HepG2 (cell line): ENCODE measurements around the gene HBM.
A peak's percentile ranks its signal among the peaks of the same experiment; 100 is the strongest.

Source experiments
- CHD2 ChIP-seq: IDR thresholded peaks from 2 replicates; pipeline ENCODE4 v1.6.1; 2011; ENCODE audit warnings: low read depth, low read length, improper control_type of control experiment
- ETV5 ChIP-seq: IDR thresholded peaks from 2 replicates; pipeline ENCODE4 v1.6.1; 2018; ENCODE audit warnings: missing biosample characterization, missing genetic modification reagents, inconsistent platforms, borderline replicate concordance
- SMC3 ChIP-seq: IDR thresholded peaks from 2 replicates; pipeline ENCODE4 v1.6.1; 2011; ENCODE audit warnings: low read length, improper control_type of control experiment
- TCF7L2 ChIP-seq: IDR thresholded peaks from 2 replicates; pipeline ENCODE4 v1.6.1; 2011; ENCODE audit warnings: mild to moderate bottlenecking, low read depth, low read length, moderate library complexity
- ZNF138 ChIP-seq: sonication (generic); formaldehyde crosslinking; IDR thresholded peaks from 2 replicates; pipeline ENCODE4 v1.5.0; 2020; ENCODE audit warnings: mild to moderate bottlenecking, low read depth, missing genetic modification reagents
- ZNF589 ChIP-seq: sonication (generic); formaldehyde crosslinking; conservative IDR thresholded peaks from 2 replicates; pipeline ENCODE4 v1.8.0; 2022; ENCODE audit warnings: mild to moderate bottlenecking, moderate library complexity, missing genetic modification reagents
- TF ChIP-seq, protein P1 (sequence below): sonication (generic); formaldehyde crosslinking; IDR thresholded peaks from 2 replicates; pipeline ENCODE4 v1.8.1; 2022; ENCODE audit warnings: mild to moderate bottlenecking, missing genetic modification reagents
- TF ChIP-seq, protein P2 (sequence below): sonication (generic); formaldehyde crosslinking; IDR thresholded peaks from 2 replicates; pipeline ENCODE4 v1.5.0; 2020; ENCODE audit warnings: mild to moderate bottlenecking, missing genetic modification reagents, moderate library complexity
- TF ChIP-seq, protein P3 (sequence below): sonication (generic); formaldehyde crosslinking; conservative IDR thresholded peaks from 2 replicates; pipeline ENCODE4 v1.8.0; 2022; ENCODE audit warnings: low read depth, missing genetic modification reagents
- TF ChIP-seq, protein P4 (sequence below): sonication (generic); formaldehyde crosslinking; IDR thresholded peaks from 2 replicates; pipeline ENCODE4 v1.4.0; 2020; ENCODE audit warnings: missing genetic modification reagents

DNA sequence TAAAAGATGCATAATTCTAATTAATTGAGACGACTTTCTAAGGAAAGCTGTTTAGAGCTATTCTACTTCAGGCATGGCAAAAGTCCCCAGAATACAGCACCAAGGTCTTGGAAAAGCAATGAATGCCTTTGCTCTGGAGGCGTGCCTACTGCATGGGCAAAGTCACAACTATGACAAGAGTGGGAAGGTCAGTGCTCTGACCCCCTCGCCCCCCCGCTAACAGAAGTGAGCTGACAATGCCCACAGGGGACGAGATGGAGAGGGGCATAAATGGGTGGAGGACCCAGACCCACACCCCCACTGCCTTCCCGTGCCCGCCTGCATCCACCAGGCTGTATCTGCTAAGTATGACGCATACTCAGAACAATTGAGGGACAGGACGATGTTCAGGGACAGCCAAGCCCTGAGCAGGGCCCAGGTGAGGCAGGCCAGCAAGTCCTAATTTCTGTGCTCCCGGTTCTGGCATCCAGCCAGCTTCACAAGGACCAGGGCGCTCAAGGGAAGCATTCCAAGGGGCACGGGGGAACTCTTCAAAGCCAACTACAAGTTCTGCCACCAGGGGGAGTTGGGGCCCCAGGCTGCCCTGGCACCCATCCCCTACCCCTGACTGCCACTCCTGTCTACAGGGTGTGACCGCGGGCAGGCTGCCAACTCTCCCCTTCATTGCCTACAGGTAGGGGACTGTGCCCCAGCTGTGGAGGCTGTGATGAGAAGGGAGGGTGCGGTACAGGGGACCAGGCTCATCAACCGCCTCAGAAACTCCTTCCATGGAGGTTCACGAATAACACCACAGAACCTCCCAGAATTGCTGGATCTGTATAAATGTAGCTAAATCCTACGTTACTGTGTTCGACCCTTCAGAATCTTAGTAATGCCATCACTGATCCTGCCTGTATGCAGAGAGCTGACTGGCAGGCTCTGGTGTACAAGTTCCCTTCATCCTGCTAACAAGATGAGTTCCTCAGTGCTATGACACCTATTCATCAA is 48.1 kb upstream of the HBM start:
- no peak for TF ChIP-seq TCF7L2
- TF ChIP-seq, protein P1, sequence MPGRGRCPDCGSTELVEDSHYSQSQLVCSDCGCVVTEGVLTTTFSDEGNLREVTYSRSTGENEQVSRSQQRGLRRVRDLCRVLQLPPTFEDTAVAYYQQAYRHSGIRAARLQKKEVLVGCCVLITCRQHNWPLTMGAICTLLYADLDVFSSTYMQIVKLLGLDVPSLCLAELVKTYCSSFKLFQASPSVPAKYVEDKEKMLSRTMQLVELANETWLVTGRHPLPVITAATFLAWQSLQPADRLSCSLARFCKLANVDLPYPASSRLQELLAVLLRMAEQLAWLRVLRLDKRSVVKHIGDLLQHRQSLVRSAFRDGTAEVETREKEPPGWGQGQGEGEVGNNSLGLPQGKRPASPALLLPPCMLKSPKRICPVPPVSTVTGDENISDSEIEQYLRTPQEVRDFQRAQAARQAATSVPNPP (CRISPR knock-in tag), result no peak
- TF ChIP-seq, protein P2, sequence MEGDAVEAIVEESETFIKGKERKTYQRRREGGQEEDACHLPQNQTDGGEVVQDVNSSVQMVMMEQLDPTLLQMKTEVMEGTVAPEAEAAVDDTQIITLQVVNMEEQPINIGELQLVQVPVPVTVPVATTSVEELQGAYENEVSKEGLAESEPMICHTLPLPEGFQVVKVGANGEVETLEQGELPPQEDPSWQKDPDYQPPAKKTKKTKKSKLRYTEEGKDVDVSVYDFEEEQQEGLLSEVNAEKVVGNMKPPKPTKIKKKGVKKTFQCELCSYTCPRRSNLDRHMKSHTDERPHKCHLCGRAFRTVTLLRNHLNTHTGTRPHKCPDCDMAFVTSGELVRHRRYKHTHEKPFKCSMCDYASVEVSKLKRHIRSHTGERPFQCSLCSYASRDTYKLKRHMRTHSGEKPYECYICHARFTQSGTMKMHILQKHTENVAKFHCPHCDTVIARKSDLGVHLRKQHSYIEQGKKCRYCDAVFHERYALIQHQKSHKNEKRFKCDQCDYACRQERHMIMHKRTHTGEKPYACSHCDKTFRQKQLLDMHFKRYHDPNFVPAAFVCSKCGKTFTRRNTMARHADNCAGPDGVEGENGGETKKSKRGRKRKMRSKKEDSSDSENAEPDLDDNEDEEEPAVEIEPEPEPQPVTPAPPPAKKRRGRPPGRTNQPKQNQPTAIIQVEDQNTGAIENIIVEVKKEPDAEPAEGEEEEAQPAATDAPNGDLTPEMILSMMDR (CRISPR knock-in tag), result peak; percentile 83
- TF ChIP-seq, protein P3, sequence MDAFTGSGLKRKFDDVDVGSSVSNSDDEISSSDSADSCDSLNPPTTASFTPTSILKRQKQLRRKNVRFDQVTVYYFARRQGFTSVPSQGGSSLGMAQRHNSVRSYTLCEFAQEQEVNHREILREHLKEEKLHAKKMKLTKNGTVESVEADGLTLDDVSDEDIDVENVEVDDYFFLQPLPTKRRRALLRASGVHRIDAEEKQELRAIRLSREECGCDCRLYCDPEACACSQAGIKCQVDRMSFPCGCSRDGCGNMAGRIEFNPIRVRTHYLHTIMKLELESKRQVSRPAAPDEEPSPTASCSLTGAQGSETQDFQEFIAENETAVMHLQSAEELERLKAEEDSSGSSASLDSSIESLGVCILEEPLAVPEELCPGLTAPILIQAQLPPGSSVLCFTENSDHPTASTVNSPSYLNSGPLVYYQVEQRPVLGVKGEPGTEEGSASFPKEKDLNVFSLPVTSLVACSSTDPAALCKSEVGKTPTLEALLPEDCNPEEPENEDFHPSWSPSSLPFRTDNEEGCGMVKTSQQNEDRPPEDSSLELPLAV (CRISPR knock-in tag), result no peak
- TF ChIP-seq SMC3, result peak; percentile 56
- TF ChIP-seq ZNF589, result no peak
- TF ChIP-seq ETV5 (CRISPR knock-in tag), result no peak
- TF ChIP-seq CHD2, result no peak
- TF ChIP-seq, protein P4, sequence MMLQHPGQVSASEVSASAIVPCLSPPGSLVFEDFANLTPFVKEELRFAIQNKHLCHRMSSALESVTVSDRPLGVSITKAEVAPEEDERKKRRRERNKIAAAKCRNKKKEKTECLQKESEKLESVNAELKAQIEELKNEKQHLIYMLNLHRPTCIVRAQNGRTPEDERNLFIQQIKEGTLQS (CRISPR knock-in tag), result no peak
- TF ChIP-seq ZNF138 (CRISPR knock-in tag), result no peak
